ENCODE results near the gene OR51I1. TPM values are rescaled to one million over a fixed set of nuclear protein-coding genes. Genes with fewer than 3 reads are reported as not detected.

The OR51I1 gene, protein sequence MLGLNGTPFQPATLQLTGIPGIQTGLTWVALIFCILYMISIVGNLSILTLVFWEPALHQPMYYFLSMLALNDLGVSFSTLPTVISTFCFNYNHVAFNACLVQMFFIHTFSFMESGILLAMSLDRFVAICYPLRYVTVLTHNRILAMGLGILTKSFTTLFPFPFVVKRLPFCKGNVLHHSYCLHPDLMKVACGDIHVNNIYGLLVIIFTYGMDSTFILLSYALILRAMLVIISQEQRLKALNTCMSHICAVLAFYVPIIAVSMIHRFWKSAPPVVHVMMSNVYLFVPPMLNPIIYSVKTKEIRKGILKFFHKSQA
- total RNA-seq: not detected in 2 replicates

GRCh38 chr11:5441414-5441813 lies at the start of gene OR51I1:
Gene OR51I1, minus strand, starts transcription at chr11:5441514. Its CDS starts 0 bp downstream, at chr11:5441514.

DNA sequence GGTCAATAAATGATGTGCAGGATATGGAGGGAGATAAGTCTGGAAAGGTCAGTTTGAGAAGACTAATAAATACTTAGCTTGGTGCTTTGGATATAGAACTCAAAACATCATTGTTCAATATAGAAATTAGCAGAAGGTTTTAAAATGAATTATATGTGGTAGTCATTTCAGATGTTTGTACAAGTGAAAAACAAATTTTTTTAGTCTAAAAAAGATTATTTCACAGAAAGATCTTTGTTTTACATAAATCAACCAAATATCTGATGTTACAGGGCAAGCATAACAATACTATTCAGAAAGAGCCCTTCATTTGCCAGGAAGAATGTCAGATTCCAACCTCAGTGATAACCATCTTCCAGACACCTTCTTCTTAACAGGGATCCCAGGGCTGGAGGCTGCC lies 47.1 kb upstream of the OR51I1 start, which contains the start of gene OR52D1:
Gene OR52D1 (plus strand): TSS at position 301 of the 400 bp plus-strand sequence. CDS start 22 bp downstream, at position 323.

GRCh38 chr11:5449023-5449422 lies 7.7 kb upstream of the OR51I1 start, which contains the start of gene OR51I2:
Gene OR51I2, plus strand, starts transcription at chr11:5449323. Its CDS starts 4,166 bp downstream, at chr11:5453489.

DNA sequence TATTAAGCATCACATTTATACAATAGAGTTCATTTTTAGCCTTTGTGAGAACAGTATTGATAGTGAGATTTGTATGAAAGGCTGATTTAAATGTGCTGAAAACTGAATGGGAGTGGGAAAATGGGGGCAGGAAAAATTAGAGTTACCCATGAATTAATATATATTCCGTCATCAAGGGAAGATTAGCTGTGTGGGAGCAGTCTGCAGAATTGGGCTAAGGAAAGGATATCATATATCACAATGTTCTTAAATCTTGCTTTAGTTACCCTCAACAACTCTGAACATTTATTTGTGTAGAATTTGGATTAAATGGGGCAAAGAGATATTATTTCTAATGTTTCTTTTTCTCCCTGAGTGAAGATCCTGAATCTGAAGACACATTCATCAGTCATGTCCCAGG lies 19.5 kb downstream of the OR51I1 start, which contains the start of gene OR51Q1:
Gene OR51Q1 (plus strand): TSS at position 301 of the 400 bp plus-strand sequence. CDS start 90 bp downstream, at position 391.

Other genes with a start within 250 kb of the OR51I1 start
- gene OR51V1, start 240.8 kb downstream of the OR51I1 start, total RNA-seq: not detected in 2 replicates
- not detected in 2 replicates for gene HBB, start 214.4 kb downstream of the OR51I1 start, total RNA-seq
- gene HBD, start 207.0 kb downstream of the OR51I1 start, total RNA-seq: not detected in 2 replicates
- gene HBG1, start 191.7 kb downstream of the OR51I1 start, total RNA-seq: not detected in 2 replicates
- not detected in 2 replicates for gene HBG2, start 186.7 kb downstream of the OR51I1 start, total RNA-seq
- gene HBE1, start 171.6 kb downstream of the OR51I1 start, total RNA-seq: not detected in 2 replicates
- gene OR51B4, start 139.6 kb downstream of the OR51I1 start, total RNA-seq: not detected in 2 replicates
- not detected in 2 replicates for gene OR51B2, start 117.2 kb downstream of the OR51I1 start, total RNA-seq
- gene OR51B5, start 98.0 kb downstream of the OR51I1 start, total RNA-seq: not detected in 2 replicates
- not detected in 2 replicates for gene OR51B6, start 90.0 kb downstream of the OR51I1 start, total RNA-seq
- not detected in 2 replicates for gene OR51M1, start 57.7 kb downstream of the OR51I1 start, total RNA-seq
- gene OR51Q1, start 19.4 kb downstream of the OR51I1 start, total RNA-seq: not detected in 2 replicates
- gene OR51I2, start 7.8 kb upstream of the OR51I1 start, total RNA-seq: not detected in 2 replicates
- not detected in 2 replicates for gene OR52D1, start 47.2 kb upstream of the OR51I1 start, total RNA-seq
- gene UBQLN3, start 68.4 kb upstream of the OR51I1 start, total RNA-seq: not detected in 2 replicates
- not detected in 2 replicates for gene UBQLNL, start 75.2 kb upstream of the OR51I1 start, total RNA-seq
- not detected in 2 replicates for gene OR52H1, start 107.0 kb upstream of the OR51I1 start, total RNA-seq
- not detected in 2 replicates for gene OR52B6, start 139.4 kb upstream of the OR51I1 start, total RNA-seq
- gene TRIM6, start 155.1 kb upstream of the OR51I1 start, total RNA-seq: 2.7 and 2.8 TPM in 2 replicates
- gene TRIM34, start 183.5 kb upstream of the OR51I1 start, total RNA-seq: 4.9 and 6.5 TPM in 2 replicates
- 27.4 and 31.2 TPM in 2 replicates for gene TRIM5, start 243.6 kb upstream of the OR51I1 start, total RNA-seq
- 18.9 and 41.5 TPM in 2 replicates for gene TRIM22, start 248.3 kb upstream of the OR51I1 start, total RNA-seq